ENCODE results near the gene NAPEPLD. TPM values are rescaled to one million over a fixed set of nuclear protein-coding genes. Genes with fewer than 3 reads are reported as not detected.

The NAPEPLD gene
- total RNA-seq, 1 experiment from 2014 or later = 22.6 TPM

DNA sequence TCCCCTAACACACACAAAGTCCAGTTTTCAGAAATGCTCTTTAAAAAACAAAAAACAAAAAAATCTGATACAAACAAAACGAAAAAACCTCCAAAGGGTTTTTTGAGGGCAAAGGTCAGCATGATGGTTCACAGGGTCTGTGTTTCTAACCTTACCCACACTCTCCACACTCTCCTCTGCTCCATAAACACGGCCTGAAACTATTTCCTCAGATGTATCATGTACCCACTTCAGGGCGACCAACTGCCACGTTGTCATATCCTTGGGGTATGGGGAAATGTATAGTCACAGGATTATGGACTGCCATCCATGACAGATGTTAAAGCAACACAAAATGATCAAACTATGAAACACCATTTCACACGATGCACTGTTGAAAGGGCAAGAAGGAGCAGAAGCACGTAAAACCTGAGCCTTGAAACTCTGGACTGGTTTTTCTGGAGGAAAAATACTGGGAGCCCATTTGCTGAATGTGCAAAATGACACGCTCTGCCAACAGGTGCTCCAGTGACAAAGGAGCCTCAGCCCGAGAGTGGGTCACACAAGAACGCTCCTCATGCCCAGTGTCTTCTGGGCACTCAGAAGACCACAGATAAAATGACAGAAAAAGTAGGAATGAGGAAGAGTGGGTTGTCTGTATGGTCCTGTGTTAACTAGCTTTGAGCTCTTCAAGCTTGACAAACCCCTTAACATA, 15.8 kb downstream of the NAPEPLD start:
- H3K79me2 ChIP-seq (ENCODE audit: low read depth) = no peaks in the 10 kb centered on the region
- no TSS peak for BruUV-seq (replicated peaks)
- H3K4me3 ChIP-seq = no peak overlapping the region
- intact Hi-C loops (cut with micrococcal nuclease; ENCODE audit: unreplicated experiment) = no loop called here
- TF ChIP-seq, protein P1, sequence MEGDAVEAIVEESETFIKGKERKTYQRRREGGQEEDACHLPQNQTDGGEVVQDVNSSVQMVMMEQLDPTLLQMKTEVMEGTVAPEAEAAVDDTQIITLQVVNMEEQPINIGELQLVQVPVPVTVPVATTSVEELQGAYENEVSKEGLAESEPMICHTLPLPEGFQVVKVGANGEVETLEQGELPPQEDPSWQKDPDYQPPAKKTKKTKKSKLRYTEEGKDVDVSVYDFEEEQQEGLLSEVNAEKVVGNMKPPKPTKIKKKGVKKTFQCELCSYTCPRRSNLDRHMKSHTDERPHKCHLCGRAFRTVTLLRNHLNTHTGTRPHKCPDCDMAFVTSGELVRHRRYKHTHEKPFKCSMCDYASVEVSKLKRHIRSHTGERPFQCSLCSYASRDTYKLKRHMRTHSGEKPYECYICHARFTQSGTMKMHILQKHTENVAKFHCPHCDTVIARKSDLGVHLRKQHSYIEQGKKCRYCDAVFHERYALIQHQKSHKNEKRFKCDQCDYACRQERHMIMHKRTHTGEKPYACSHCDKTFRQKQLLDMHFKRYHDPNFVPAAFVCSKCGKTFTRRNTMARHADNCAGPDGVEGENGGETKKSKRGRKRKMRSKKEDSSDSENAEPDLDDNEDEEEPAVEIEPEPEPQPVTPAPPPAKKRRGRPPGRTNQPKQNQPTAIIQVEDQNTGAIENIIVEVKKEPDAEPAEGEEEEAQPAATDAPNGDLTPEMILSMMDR (conservative IDR thresholded peaks at IDR 0.05) = no peak
- no peak for TF ChIP-seq EZH2 (IDR thresholded peaks at IDR 0.05; ENCODE audit: low read depth)
- H3K27ac ChIP-seq = no peak overlapping the region
- no peaks in the 10 kb centered on the region for H4K20me1 ChIP-seq (ENCODE audit: insufficient read depth)
- H2AFZ ChIP-seq = no peak overlapping the region
- H3K9me3 ChIP-seq (ENCODE audit: insufficient read depth, low read depth) = no peaks in the 10 kb centered on the region
- H3F3A ChIP-seq (ENCODE audit: insufficient read depth, low read depth) = no peaks in the 10 kb centered on the region
- H3K36me3 ChIP-seq (ENCODE audit: low read depth) = no peaks in the 10 kb centered on the region
- no peak overlapping the region for H3K4me2 ChIP-seq
- H3K27me3 ChIP-seq (ENCODE audit: insufficient read depth, low read depth) = no peaks in the 10 kb centered on the region
- ChIA-PET CTCF (interaction anchor here (0.6 kb wide), 1 partner anchor 27 kb away, joined by 5 read pairs; no protein-coding TSS in a partner anchor), POLR2A (ENCODE audit: unreplicated experiment) (no interaction called here)
- no peak for DNase-seq
- H3K9me2 ChIP-seq (ENCODE audit: insufficient read depth) = no peaks in the 10 kb centered on the region
- H3K4me1 ChIP-seq (replicated peaks; ENCODE audit: insufficient read depth) = peaks cover 5% of the 10 kb centered on the region; the same call in 1 of the 2 replicates

DNA sequence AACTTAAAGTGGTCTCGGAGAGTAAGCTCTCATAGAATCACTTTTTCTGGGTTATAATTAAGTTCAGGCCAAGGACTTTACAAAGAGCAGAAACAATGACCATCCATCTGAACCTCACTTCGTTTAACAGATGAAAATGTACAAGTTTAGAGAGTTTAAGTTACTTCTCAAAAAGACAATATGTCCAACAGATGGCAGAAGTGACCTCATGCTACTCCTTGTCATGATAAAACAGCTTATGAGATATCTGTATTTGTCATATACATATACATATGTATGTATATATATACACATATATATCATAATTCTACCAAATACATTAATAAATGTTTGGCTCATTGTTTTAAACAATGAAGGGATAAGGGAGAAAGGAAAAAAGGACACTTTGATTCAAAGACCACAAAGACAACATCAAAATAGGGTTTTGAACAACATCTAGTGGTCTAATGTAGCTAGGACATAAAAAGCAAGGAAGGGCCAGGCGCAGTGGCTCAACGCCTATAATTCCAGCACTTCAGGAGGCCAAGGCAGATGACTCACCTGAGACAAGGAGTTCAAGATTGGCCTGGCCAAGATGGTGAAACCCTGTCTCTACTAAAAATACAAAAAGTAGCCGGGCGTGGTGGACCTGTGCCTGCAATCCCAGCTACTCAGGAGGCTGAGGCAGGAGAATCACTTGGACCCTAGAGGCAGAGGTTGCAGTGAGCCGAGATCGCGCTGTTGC, 17.8 kb downstream of the NAPEPLD start:
- no peaks in the 10 kb centered on the region for H3K9me2 ChIP-seq (ENCODE audit: insufficient read depth)
- H4K20me1 ChIP-seq (ENCODE audit: insufficient read depth) = no peaks in the 10 kb centered on the region
- no peak for TF ChIP-seq EZH2 (IDR thresholded peaks at IDR 0.05; ENCODE audit: low read depth)
- TF ChIP-seq, protein P1 (conservative IDR thresholded peaks at IDR 0.05) = no peak
- H3K4me3 ChIP-seq = no peak overlapping the region
- intact Hi-C loops (cut with micrococcal nuclease; ENCODE audit: unreplicated experiment) = no loop called here
- CTCF ChIA-PET = no interaction called here
- BruUV-seq (replicated peaks) = no TSS peak
- H3K27me3 ChIP-seq (ENCODE audit: insufficient read depth, low read depth) = no peaks in the 10 kb centered on the region
- no peak overlapping the region for H3K4me2 ChIP-seq
- H3K27ac ChIP-seq = no peak overlapping the region
- H3K4me1 ChIP-seq (replicated peaks; ENCODE audit: insufficient read depth) = peaks cover 5% of the 10 kb centered on the region; the same call in 1 of the 2 replicates
- no peak for DNase-seq
- POLR2A ChIA-PET (ENCODE audit: unreplicated experiment) = interaction anchor here (0.7 kb wide), 2 partner anchors 13 to 81 kb away, joined by 10 to 11 read pairs; no protein-coding TSS in a partner anchor
- no peaks in the 10 kb centered on the region for H3K9me3 ChIP-seq (ENCODE audit: insufficient read depth, low read depth)
- H2AFZ ChIP-seq = no peak overlapping the region
- no peaks in the 10 kb centered on the region for H3K36me3 ChIP-seq (ENCODE audit: low read depth)
- H3F3A ChIP-seq (ENCODE audit: insufficient read depth, low read depth) = no peaks in the 10 kb centered on the region
- no peaks in the 10 kb centered on the region for H3K79me2 ChIP-seq (ENCODE audit: low read depth)

DNA sequence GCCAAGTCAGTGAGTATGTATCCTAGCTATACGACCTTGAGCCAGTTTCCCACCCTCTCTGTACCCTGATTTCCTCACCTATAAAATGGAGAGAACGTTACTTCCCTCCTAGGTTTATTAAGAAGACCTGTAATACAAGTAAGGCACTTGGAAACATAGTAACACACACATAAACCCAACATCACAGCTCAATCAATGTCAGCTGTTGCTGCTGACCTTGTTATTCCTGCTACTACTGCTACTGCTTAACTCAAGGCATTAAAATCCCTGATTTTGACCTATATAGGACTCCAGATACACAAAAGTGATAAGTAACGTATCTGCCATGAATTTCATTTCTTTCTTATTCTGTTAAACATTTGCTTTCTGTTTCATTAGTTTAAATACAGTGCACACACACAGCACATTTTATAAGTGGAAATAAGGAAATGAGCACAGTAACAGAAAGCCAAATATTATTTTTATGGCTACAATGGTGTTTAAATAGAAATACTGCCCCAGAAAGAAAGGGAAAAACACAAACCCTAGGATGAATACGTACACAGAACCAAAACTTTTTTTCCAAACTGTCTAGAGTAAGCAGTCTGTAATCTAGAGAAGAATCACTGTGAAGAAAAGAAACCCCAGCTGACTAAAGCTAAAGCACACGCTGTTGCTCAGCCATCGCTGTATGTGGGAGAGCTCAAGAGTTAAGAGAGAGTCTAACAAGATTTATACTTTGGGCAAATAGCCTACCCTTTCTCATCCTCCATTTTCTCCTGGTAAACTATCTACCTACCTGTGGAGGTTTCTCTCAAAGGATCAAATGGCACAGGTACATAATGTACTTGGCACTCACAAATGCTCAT, 19.0 kb downstream of the NAPEPLD start:
- no peaks in the 10 kb centered on the region for H3K9me3 ChIP-seq (ENCODE audit: insufficient read depth, low read depth)
- ChIA-PET CTCF (no interaction called here), POLR2A (ENCODE audit: unreplicated experiment) (interaction anchor here (0.7 kb wide), 1 partner anchor 12 kb away, joined by 10 read pairs; no protein-coding TSS in a partner anchor)
- H3K79me2 ChIP-seq (ENCODE audit: low read depth) = no peaks in the 10 kb centered on the region
- H4K20me1 ChIP-seq (ENCODE audit: insufficient read depth) = no peaks in the 10 kb centered on the region
- H3K9me2 ChIP-seq (ENCODE audit: insufficient read depth) = no peaks in the 10 kb centered on the region
- H3K27ac ChIP-seq = no peak overlapping the region
- intact Hi-C loops (cut with micrococcal nuclease; ENCODE audit: unreplicated experiment) = no loop called here
- TF ChIP-seq, protein P1 (conservative IDR thresholded peaks at IDR 0.05) = no peak
- no peak for TF ChIP-seq EZH2 (IDR thresholded peaks at IDR 0.05; ENCODE audit: low read depth)
- no peak overlapping the region for H3K4me2 ChIP-seq
- no peak for DNase-seq
- H3K36me3 ChIP-seq (ENCODE audit: low read depth) = no peaks in the 10 kb centered on the region
- no peaks in the 10 kb centered on the region for H3K27me3 ChIP-seq (ENCODE audit: insufficient read depth, low read depth)
- peaks cover 5% of the 10 kb centered on the region; the same call in 1 of the 2 replicates for H3K4me1 ChIP-seq (replicated peaks; ENCODE audit: insufficient read depth)
- no peaks in the 10 kb centered on the region for H3F3A ChIP-seq (ENCODE audit: insufficient read depth, low read depth)
- H2AFZ ChIP-seq = no peak overlapping the region
- H3K4me3 ChIP-seq = no peak overlapping the region
- BruUV-seq (replicated peaks) = no TSS peak

Measured in PC-9 (cell line).